ENCODE data around the gene AP3S2.

DNA sequence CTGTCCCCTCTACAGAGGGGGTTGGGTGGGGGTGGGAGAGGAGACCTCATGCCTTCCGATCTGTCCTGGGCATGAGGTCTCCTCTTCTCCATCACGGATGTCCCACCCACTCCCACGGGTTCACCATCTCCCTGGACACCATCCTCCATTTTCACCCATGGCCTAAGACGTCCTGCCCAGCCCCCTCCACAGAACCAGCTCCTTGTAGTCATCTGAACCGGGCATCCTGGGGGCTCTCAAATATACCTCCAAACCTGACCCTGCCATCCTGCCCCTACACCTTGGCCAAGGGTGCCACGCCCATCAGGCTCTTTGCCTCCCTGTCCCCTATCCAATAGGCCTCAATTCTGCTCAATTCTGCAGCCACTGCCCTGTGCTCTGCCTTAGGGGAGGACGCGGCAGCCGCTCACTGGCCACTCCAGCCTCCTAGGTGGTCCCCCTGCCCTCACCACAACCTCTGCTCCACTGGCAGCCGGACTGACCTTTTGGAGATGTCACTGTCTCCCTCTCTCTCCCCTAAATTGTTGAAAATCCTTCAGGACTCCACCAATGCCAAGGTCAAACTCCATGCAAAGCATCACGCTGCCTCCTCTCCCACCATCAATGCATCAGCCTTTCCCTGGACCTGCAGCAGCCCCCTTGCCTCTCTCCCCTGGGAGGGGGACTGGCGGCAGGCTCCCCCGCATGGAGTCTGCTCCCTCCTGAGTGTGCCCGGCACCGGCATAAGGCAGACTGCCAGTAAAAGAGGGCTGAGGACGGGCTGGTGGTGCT, 69.8 kb downstream of the AP3S2 start:
- TF ChIP-seq CTCF (IDR thresholded peaks at IDR 0.05) = no peak
- TF ChIP-seq POLR2A (IDR thresholded peaks at IDR 0.05) = no peak
